Breast epithelium (tissue), 3 donors: ENCODE measurements around the gene LPP.

Source experiments
- POLR2A ChIP-seq: fragments of 450-650 bp; IDR thresholded peaks from one replicate; pipeline ENCODE4 v1.6.1; 2016; ENCODE audit warnings: antibody characterized with exemption, mild to moderate bottlenecking, moderate library complexity
- TF ChIP-seq, protein P1 (sequence below), 3 donors: fragments of 450-650 bp; IDR thresholded peaks; one replicate each; pipeline ENCODE4 v1.5.1; 2016 to 2017; ENCODE audit warnings: antibody characterized with exemption in 3 of 3, mild to moderate bottlenecking in 3 of 3, moderate library complexity in 3 of 3

DNA sequence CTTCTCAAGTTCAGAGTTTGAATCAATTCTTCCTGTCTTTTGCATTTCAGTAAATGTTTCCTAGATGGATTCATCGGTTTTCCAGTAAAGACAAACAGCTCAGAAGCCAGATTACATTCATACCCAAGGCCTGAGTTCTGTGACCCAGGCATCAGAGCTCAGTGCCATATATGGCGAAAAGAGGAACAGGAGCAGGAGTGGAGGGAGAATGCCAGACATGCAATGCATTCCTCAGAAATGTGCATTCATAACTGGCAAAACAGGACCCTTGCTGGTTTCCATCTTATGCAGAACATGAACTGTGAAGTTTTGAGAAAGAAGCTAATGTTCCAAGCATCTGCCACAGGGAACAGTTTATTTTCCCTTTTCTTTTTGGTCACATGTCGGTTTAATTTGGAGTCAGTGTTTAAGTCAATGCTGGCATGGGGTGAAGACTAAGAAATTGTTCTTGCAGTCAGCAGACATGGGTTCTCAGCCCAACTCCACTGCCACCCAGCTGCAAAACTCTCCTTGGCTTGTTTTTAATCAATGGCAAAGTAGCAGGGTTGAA is 116.5 kb downstream of the LPP start:
- TF ChIP-seq, protein P1, sequence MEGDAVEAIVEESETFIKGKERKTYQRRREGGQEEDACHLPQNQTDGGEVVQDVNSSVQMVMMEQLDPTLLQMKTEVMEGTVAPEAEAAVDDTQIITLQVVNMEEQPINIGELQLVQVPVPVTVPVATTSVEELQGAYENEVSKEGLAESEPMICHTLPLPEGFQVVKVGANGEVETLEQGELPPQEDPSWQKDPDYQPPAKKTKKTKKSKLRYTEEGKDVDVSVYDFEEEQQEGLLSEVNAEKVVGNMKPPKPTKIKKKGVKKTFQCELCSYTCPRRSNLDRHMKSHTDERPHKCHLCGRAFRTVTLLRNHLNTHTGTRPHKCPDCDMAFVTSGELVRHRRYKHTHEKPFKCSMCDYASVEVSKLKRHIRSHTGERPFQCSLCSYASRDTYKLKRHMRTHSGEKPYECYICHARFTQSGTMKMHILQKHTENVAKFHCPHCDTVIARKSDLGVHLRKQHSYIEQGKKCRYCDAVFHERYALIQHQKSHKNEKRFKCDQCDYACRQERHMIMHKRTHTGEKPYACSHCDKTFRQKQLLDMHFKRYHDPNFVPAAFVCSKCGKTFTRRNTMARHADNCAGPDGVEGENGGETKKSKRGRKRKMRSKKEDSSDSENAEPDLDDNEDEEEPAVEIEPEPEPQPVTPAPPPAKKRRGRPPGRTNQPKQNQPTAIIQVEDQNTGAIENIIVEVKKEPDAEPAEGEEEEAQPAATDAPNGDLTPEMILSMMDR (IDR thresholded peaks at IDR 0.05), result no peak
- no peak for TF ChIP-seq POLR2A
